Activated naive CD8-positive, alpha-beta T cell treated with anti-CD3 and anti-CD28 coated beads, Interleukin-2, amount 10 ng/mL, durations not matched to agents 7 days and 5 days (primary cell): ENCODE measurements around the gene RBKS. TPM values are rescaled to one million over a fixed set of nuclear protein-coding genes. Genes with fewer than 3 reads are reported as not detected.
"Not testable (repeated sequence)": the region's sequence is repeated elsewhere in the genome, so short reads cannot be mapped to it uniquely, and the experiment has no call there.

Source experiments
- ATAC-seq: fragments of 150-1000 bp; cut with Tn5 transposase; one replicate; pipeline ENCODE4 v1.10.0; 2021; ENCODE audit warnings: low read depth, moderate library complexity
- POLR2A ChIA-PET: fragments of 350-600 bp; sonication (Branson Sonifier 250); formaldehyde crosslinking; loops from one replicate; lab custom pipeline; 2021; ENCODE audit warnings: antibody characterized with exemption; lab: Charles Lee
- DNase-seq: peaks from one replicate; pipeline ENCODE4 v3.0.0; 2021
- H3K27ac Mint-ChIP-seq: one replicate; pipeline ENCODE4 v1.8.0; 2022; ENCODE audit warnings: mild to moderate bottlenecking, mixed read lengths
- H3K27me3 Mint-ChIP-seq: one replicate; pipeline ENCODE4 v1.8.0; 2022; ENCODE audit warnings: mild to moderate bottlenecking, moderate library complexity, mixed read lengths
- H3K36me3 Mint-ChIP-seq: one replicate; pipeline ENCODE4 v1.8.0; 2021; ENCODE audit warnings: mild to moderate bottlenecking, mixed read lengths
- H3K4me1 Mint-ChIP-seq: one replicate; pipeline ENCODE4 v1.8.0; 2021; ENCODE audit warnings: mixed read lengths
- H3K4me3 Mint-ChIP-seq: one replicate; pipeline ENCODE4 v1.8.0; 2022; ENCODE audit warnings: mild to moderate bottlenecking, moderate library complexity, mixed read lengths
- H3K9me3 Mint-ChIP-seq: one replicate; pipeline ENCODE4 v1.8.0; 2021; ENCODE audit warnings: mixed read lengths
- total RNA-seq, 2 experiments: library from RNA; stranded (reverse); gene quantifications; one replicate each; pipeline ENCODE4 v1.2.3, GENCODE V29; 2021

The RBKS gene
- total RNA-seq, 2 experiments from 2014 or later: 2.3 to 3.5 TPM

GRCh38 chr2:27747827-27748352 lies 142.3 kb downstream of the RBKS start:
- Mint-ChIP-seq H3K4me1 (no peaks in the 10 kb centered on the region), H3K36me3 (peaks cover 3% of the 10 kb centered on the region), H3K4me3 (no peak overlapping the region), H3K27ac (no peak overlapping the region), H3K27me3 (peaks cover 30% of the 10 kb centered on the region), H3K9me3 (peaks cover 14% of the 10 kb centered on the region)
- POLR2A ChIA-PET: no interaction called here
- DNase-seq: no peak
- no peak for ATAC-seq

- H3K4me3 Mint-ChIP-seq: no peak overlapping the region
- peaks cover 14% of the 10 kb centered on the region for H3K9me3 Mint-ChIP-seq
- POLR2A ChIA-PET: no interaction called here
- H3K4me1 Mint-ChIP-seq: no peaks in the 10 kb centered on the region
- H3K27ac Mint-ChIP-seq: no peak overlapping the region
- no peak for ATAC-seq
- H3K36me3 Mint-ChIP-seq: peaks cover 3% of the 10 kb centered on the region
- H3K27me3 Mint-ChIP-seq: peaks cover 30% of the 10 kb centered on the region
- no peak for DNase-seq
Observed at GRCh38 chr2:27746325-27746724, 143.9 kb downstream of the RBKS start.

DNA sequence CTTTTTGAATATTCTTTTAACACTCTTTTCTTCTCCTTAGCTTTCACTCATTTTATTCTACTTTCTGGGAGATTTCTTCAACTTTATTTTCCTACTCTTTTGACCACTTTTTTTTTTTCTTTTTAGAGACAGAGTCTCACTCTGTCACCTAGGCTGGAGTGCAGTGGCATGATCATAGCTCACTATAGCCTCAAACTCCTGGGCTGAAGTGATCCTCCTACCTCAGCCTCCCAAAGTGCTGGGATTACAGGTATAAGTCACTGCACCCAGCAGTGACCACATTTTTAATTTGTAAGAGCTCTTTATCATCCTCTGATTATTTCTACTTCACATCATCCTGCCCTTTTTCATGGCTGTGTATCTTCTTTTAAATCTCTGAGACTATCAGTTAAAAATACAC lies 144.7 kb downstream of the RBKS start:
- H3K4me1 Mint-ChIP-seq, H3K27ac Mint-ChIP-seq, DNase-seq, ATAC-seq, H3K4me3 Mint-ChIP-seq, H3K36me3 Mint-ChIP-seq, POLR2A ChIA-PET: not testable (repeated sequence)
- peaks cover 14% of the 10 kb centered on the region for H3K9me3 Mint-ChIP-seq
- peaks cover 32% of the 10 kb centered on the region for H3K27me3 Mint-ChIP-seq

DNA sequence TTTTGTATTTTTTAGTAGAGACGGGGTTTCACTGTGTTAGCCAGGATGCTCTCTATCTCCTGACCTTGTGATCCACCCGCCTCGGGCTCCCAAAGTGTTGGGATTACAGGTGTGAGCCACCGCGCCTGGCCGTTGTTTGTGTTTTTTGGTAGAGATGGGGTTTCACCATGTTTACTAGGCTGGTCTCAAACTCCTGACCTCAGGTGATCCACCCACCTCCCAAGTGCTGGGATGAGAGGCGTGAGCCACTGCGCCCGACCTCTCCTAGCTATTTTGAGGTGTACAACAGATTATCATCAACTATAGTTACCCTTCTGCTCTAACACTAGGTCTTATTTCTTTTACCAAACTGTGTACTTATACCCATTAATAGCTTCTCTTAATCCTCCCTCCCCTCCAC lies 147.6 kb downstream of the RBKS start:
- no peaks in the 10 kb centered on the region for H3K4me1 Mint-ChIP-seq
- POLR2A ChIA-PET: no interaction called here
- DNase-seq (no peak), ATAC-seq (no peak)
- H3K27me3 Mint-ChIP-seq: peaks cover 23% of the 10 kb centered on the region
- H3K4me3 Mint-ChIP-seq: no peak overlapping the region
- no peaks in the 10 kb centered on the region for H3K36me3 Mint-ChIP-seq
- no peaks in the 10 kb centered on the region for H3K9me3 Mint-ChIP-seq
- no peak overlapping the region for H3K27ac Mint-ChIP-seq

DNA sequence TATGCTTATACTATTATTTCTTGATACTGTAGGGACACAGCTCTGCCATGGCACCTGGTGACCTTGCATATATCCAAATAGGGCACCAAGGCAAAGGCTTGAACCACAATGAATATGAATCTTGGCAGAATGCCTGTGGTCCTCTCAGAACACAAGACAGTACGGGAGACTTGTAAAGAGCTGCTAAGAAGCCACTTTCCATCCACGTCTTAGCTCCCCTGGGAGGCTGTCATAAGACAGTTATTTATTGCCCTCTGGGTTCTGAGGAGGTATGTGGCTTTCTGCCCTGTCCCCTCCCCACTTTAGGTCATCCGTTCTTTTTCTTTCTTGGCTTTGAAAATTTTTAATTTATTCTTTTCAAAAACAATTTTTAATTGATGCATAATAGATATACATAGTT lies 148.5 kb downstream of the RBKS start:
- ATAC-seq (no peak), DNase-seq (no peak)
- Mint-ChIP-seq H3K27me3 (peaks cover 23% of the 10 kb centered on the region), H3K9me3 (no peaks in the 10 kb centered on the region), H3K4me3 (no peak overlapping the region), H3K4me1 (peaks cover 3% of the 10 kb centered on the region), H3K36me3 (no peaks in the 10 kb centered on the region), H3K27ac (no peak overlapping the region)
- POLR2A ChIA-PET: no interaction called here

GRCh38 chr2:27739058-27739373 lies 151.2 kb downstream of the RBKS start:
- POLR2A ChIA-PET: interaction anchor here (0.6 kb wide), 1 partner anchor 30 kb away, joined by 3 read pairs; no protein-coding TSS in a partner anchor
- Mint-ChIP-seq H3K9me3 (no peaks in the 10 kb centered on the region), H3K36me3 (no peaks in the 10 kb centered on the region), H3K27ac (no peak overlapping the region), H3K27me3 (peaks cover 6% of the 10 kb centered on the region), H3K4me3 (no peak overlapping the region), H3K4me1 (peaks cover 6% of the 10 kb centered on the region)
- ATAC-seq: no peak
- DNase-seq: no peak

- Mint-ChIP-seq H3K4me3 (no peak overlapping the region), H3K9me3 (no peaks in the 10 kb centered on the region), H3K4me1 (peaks cover 6% of the 10 kb centered on the region), H3K27me3 (peaks cover 4% of the 10 kb centered on the region), H3K27ac (no peak overlapping the region), H3K36me3 (no peaks in the 10 kb centered on the region)
- ATAC-seq (no peak), DNase-seq (no peak)
- POLR2A ChIA-PET: interaction anchor here (0.6 kb wide), 1 partner anchor 31 kb away, joined by 3 read pairs; no protein-coding TSS in a partner anchor
Observed at GRCh38 chr2:27738349-27739057, 151.7 kb downstream of the RBKS start.

GRCh38 chr2:27737676-27738348 lies 152.4 kb downstream of the RBKS start:
- Mint-ChIP-seq H3K27me3 (peaks cover 4% of the 10 kb centered on the region), H3K4me1 (peaks cover 6% of the 10 kb centered on the region), H3K27ac (no peak overlapping the region), H3K36me3 (no peaks in the 10 kb centered on the region), H3K9me3 (peaks cover 1% of the 10 kb centered on the region), H3K4me3 (no peak overlapping the region)
- DNase-seq (no peak), ATAC-seq (no peak)
- POLR2A ChIA-PET: no interaction called here

GRCh38 chr2:27736890-27737204 lies 153.3 kb downstream of the RBKS start:
- Mint-ChIP-seq H3K4me3 (no peak overlapping the region), H3K4me1 (peaks cover 6% of the 10 kb centered on the region), H3K27ac (no peak overlapping the region), H3K9me3 (peaks cover 1% of the 10 kb centered on the region), H3K36me3 (no peaks in the 10 kb centered on the region), H3K27me3 (peaks cover 4% of the 10 kb centered on the region)
- no peak for DNase-seq
- POLR2A ChIA-PET: no interaction called here
- no peak for ATAC-seq

- POLR2A ChIA-PET: interaction anchor here (0.6 to 0.7 kb wide), 2 partner anchors 346 to 656 kb away, joined by 3 read pairs; no protein-coding TSS in a partner anchor
- Mint-ChIP-seq H3K27me3 (peaks cover 4% of the 10 kb centered on the region), H3K4me1 (peaks cover 6% of the 10 kb centered on the region), H3K27ac (peak overlapping the region; percentile 25), H3K36me3 (no peaks in the 10 kb centered on the region), H3K9me3 (peaks cover 1% of the 10 kb centered on the region), H3K4me3 (peak overlapping the region; percentile 47)
- peak; percentile 43 for ATAC-seq
- no peak for DNase-seq
Observed at GRCh38 chr2:27736031-27736889, 153.9 kb downstream of the RBKS start.

- peaks cover 6% of the 10 kb centered on the region for H3K4me1 Mint-ChIP-seq
- peaks cover 2% of the 10 kb centered on the region for H3K27me3 Mint-ChIP-seq
- peak overlapping the region; percentile 54 for H3K27ac Mint-ChIP-seq
- ATAC-seq: peak; percentile 79
- peak overlapping the region; percentile 74 for H3K4me3 Mint-ChIP-seq
- H3K36me3 Mint-ChIP-seq: no peaks in the 10 kb centered on the region
- POLR2A ChIA-PET: no interaction called here
- H3K9me3 Mint-ChIP-seq: peaks cover 1% of the 10 kb centered on the region
- peak; percentile 69 for DNase-seq
Observed at GRCh38 chr2:27735263-27735904, 154.8 kb downstream of the RBKS start.

- Mint-ChIP-seq H3K9me3 (peaks cover 1% of the 10 kb centered on the region), H3K36me3 (no peaks in the 10 kb centered on the region), H3K27ac (no peak overlapping the region), H3K4me1 (peaks cover 8% of the 10 kb centered on the region), H3K27me3 (no peaks in the 10 kb centered on the region), H3K4me3 (no peak overlapping the region)
- POLR2A ChIA-PET: no interaction called here
- DNase-seq (no peak), ATAC-seq (no peak)
Observed at GRCh38 chr2:27734305-27734704, 155.9 kb downstream of the RBKS start.
